GDM1 (cell line): ENCODE results near the gene PPIB.
"Not testable (repeated sequence)": the region's sequence is repeated elsewhere in the genome, so short reads cannot be mapped to it uniquely, and the experiment has no call there.

Source experiments
- DNase-seq: peaks from one replicate; lab custom pipeline; 2025; lab: John Stamatoyannopoulos, UW

The PPIB gene

GRCh38 chr15:64110108-64110701 lies 52.6 kb downstream of the PPIB start:
- DNase-seq = not testable (repeated sequence)

- DNase-seq = no peak
Observed at GRCh38 chr15:64107337-64107736, 55.5 kb downstream of the PPIB start.
